GM12872 (cell line): ENCODE measurements around the gene CUL7.

Experiments
- TF ChIP-seq, protein P1 (sequence below): IDR thresholded peaks from 3 replicates; pipeline ENCODE4 v1.5.1; 2011; ENCODE audit warnings: low read depth, mild to moderate bottlenecking, low read length, moderate library complexity; ENCODE audit not compliant: insufficient read depth

The CUL7 gene

DNA sequence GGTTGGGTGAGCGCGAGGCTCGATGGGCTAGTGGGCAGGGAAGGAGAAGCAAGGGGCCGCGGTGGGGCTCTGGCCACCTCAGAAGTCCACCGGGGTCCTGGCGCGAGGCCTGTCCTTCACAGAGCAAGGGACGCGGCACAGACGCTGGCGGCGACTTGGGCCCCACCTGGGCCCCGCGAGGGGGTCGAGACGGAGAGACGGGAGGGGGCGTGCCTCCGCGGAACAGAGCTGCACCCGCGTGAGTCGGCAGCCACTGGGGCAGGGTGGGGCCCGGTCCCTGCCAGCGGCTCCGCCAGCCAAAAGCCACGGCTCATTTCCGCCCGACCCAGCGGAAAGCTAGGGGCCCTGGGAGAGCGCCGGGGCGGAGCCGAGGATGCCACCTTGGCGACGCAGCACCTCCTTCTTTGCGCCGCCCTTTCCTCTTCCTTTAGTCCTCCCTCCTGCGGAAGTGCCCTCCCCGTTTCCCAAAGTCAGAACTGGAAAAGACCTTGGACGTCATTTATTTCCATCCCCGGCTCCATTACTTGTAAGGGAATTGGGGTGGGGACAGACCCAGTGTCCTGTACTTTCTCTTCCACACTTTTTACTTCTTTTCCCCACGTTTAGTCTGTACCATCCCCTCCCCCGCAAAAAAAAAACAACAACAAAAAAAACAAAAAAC, at the start of gene CUL7:
CUL7 (minus strand) TSS at position 307 of the 661 bp plus-strand sequence. CDS start 1,063 bp downstream, outside the sequence.
- TF ChIP-seq, protein P1, sequence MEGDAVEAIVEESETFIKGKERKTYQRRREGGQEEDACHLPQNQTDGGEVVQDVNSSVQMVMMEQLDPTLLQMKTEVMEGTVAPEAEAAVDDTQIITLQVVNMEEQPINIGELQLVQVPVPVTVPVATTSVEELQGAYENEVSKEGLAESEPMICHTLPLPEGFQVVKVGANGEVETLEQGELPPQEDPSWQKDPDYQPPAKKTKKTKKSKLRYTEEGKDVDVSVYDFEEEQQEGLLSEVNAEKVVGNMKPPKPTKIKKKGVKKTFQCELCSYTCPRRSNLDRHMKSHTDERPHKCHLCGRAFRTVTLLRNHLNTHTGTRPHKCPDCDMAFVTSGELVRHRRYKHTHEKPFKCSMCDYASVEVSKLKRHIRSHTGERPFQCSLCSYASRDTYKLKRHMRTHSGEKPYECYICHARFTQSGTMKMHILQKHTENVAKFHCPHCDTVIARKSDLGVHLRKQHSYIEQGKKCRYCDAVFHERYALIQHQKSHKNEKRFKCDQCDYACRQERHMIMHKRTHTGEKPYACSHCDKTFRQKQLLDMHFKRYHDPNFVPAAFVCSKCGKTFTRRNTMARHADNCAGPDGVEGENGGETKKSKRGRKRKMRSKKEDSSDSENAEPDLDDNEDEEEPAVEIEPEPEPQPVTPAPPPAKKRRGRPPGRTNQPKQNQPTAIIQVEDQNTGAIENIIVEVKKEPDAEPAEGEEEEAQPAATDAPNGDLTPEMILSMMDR, result no peak

DNA sequence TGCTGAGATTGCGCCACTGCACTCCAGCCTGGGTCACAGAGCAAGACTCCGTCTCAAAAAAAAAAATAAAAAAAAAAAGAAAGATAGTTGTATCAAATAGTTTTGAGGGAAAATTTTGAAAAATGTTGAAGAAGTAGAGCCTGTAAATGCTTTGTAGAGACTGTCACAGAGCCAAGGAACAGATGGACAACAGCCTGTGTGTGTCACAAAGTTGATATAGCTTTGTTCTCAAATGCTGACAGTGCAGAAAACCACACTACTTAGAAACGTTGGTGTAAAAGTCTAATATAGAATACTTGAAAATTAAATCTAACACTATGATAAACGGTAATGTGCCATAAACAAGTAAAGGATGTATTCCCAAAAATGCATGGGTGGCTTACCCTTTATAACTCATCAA, 47.8 kb upstream of the CUL7 start:
- TF ChIP-seq, protein P1, result no peak

DNA sequence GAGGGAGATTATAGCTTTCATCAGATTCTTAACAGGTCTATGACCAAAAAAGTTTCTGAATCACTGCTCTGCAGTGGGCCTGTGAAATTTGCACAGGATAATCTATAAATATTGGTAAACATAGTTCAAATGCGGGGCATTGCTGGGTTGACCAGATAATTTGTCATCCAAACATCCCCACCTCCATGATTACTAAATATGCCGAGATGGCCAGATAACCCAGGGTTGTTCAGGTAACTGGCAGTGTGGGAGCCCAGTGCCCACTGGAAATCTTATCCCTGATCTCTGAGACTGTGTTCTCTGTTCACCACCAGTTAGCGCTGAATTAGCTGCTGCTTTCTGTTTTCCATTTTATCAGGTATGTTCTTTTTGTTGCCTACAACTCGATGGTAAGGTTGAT, 43.9 kb upstream of the CUL7 start:
- TF ChIP-seq, protein P1, result no peak

DNA sequence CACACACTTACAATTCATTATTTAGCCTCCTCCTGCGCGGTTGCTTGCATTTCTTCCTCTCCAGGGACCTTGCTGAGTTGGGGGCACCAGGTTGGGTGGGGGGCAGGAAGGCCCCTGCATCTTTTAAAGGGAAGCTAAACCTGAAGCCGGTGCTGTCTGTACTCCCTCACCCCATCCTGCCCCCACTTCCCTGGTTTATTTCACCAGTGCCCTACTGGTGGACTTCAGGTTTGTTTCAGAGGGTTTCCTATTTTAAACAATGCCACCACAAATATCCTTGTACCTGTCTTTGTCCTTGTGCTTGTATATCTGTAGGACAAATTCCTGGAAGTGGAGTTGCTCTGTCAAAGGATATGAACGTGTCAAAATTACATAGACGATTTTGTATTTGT, 43.4 kb upstream of the CUL7 start:
- TF ChIP-seq, protein P1, result no peak

DNA sequence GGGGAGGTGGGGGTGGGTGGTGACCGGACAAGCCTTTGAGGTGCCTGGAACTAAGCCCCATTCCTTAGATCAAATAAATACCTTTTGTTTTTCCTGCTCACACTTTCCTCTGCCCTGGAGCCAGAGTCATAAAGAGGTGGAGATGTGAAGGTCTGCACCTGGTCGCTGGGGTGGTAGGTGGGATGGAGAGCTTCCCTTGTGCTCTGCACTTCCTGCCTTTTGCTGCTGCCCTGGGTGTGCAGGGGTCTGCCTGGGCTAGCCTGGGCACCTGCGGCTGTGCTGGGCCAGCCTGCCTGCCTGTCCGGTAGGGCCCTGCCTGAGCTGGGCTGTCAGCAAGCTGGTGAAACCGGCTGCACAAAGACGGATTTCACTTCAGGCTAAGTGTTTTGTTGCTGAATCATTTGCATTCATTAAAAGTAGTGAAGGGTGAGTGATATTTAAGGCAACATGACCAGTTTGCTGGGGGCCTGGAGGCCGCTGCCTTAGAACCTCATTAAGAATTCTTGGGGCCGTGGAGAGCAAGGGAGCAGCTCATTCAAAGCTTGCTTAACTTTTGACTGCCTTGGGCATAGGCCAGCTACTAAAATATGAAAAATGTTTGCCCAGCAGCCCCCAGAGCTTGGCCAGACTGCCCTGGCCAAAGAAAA, 42.9 kb upstream of the CUL7 start:
- TF ChIP-seq, protein P1, result no peak

DNA sequence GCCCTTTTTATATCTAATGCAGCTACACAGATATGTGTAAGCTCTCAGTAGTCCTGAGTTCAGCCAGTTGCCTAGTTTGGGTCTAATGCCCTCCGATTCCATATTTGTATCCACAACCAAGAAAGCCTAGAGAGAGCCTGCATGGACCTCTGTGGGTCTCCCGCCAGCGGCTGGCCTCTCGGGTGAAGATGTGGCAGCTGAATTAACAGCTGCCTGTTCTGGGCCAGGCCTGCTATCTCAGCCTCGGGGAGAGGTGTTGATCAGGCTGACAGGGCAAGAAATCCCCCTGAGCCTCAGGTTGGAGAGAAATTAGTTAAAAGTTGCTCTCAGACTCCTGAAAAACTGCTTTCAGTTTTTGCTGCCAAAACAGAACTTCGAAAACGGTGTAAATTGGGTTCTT, 42.3 kb upstream of the CUL7 start:
- TF ChIP-seq, protein P1, result no peak

DNA sequence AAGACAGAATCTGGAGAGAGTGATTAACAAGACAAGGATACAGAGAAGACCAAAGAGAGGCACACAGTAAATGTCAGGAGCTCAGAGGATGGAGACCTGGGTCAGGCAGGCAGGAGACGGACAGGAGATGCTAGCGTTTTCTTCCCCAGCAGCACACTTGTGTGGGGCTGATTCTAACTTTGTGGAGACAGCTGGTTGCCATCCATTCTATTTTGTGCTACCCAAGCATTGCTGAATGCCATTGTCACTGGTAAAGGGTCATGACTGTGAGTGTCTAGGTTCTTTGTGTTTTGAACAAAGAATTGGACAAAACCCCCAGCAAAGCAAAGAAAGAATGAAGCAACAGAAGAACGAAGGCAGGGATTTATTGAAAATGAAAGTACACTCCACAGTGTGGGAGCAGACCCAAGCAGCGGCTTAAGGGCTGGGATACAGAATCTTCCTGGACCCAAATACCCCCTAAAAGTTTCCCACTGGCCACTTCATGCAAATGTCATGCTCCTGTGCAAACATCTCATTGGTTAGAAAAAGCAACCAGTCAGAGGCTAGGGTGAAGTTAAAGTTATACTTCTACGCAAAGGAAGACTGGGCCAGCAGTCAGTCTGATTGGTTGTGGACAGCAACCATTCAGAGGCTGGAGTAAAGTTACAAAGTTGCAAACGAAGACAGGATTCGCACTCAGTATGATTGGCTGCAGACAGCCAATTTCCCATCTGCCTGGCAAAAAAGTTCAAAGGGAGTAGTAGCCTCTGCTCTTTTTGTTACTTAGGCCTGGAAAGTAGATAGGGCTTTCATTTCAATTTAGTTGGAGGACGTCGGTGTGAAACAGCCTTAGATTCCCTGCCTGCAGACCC, 40.0 kb upstream of the CUL7 start:
- TF ChIP-seq, protein P1, result no peak
